ENCODE results near the gene SMIM10L2A.
"Not testable (repeated sequence)": the region's sequence is repeated elsewhere in the genome, so short reads cannot be mapped to it uniquely, and the experiment has no call there.

The SMIM10L2A gene

GRCh38 chrX:135423173-135423864, 1.6 kb downstream of the SMIM10L2A start:
- not testable (repeated sequence) for DNase-seq

GRCh38 chrX:135424469-135424868, 2.7 kb downstream of the SMIM10L2A start:
- no peak for DNase-seq

- no peak for DNase-seq
These were observed 3.6 kb downstream of the SMIM10L2A start for GRCh38 chrX:135425026-135425965.

- DNase-seq = no peak
These were observed 7.7 kb downstream of the SMIM10L2A start for GRCh38 chrX:135429429-135429828.

GRCh38 chrX:135431886-135432285, 10.1 kb downstream of the SMIM10L2A start:
- DNase-seq = no peak

GRCh38 chrX:135432453-135432852, 10.7 kb downstream of the SMIM10L2A start:
- DNase-seq = no peak

- DNase-seq = no peak
These were observed 11.3 kb downstream of the SMIM10L2A start for GRCh38 chrX:135432881-135433521.

- DNase-seq = no peak
These were observed 11.9 kb downstream of the SMIM10L2A start for GRCh38 chrX:135433531-135434257.

- DNase-seq = no peak
These were observed 12.8 kb downstream of the SMIM10L2A start for GRCh38 chrX:135434258-135435138.

GRCh38 chrX:135435139-135435922, 13.6 kb downstream of the SMIM10L2A start:
- DNase-seq = no peak

GRCh38 chrX:135435933-135436332, 14.2 kb downstream of the SMIM10L2A start:
- DNase-seq = no peak

GRCh38 chrX:135436456-135436855, 14.7 kb downstream of the SMIM10L2A start:
- DNase-seq = no peak

GRCh38 chrX:135436966-135437866, 15.5 kb downstream of the SMIM10L2A start:
- DNase-seq = no peak

GRCh38 chrX:135437867-135438733, 16.4 kb downstream of the SMIM10L2A start:
- DNase-seq = no peak

- DNase-seq = no peak
These were observed 16.9 kb downstream of the SMIM10L2A start for GRCh38 chrX:135438734-135439043.

GRCh38 chrX:135449637-135450550, 28.1 kb downstream of the SMIM10L2A start:
- DNase-seq = no peak

- no peak for DNase-seq
These were observed 31.6 kb downstream of the SMIM10L2A start for GRCh38 chrX:135453381-135453780.

- no peak for DNase-seq
These were observed 33.1 kb downstream of the SMIM10L2A start for GRCh38 chrX:135454816-135455215.
